Measurements from ENCODE around the gene HIP1R.

HIP1R gene

DNA sequence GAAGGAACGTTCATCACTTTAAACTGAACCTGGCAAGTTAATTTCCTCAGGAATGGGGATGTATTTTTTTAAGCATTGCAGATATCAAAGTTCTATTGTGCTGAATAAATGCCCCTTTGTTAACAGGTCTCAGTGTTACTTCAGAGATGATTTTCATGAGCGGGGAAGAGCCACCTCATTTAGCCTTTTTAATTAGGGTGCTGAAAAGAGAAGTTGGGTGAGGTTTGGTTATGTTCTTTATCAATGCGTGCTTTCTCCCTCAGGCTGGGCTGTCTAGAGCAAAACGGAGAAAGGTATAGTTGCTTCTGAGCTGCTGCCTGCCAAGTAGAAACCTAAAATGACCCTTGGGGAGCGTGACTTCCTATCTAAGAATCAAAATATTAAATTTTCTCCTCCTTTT, 8.0 kb upstream of the HIP1R start:
- TF ChIP-seq, protein P1, sequence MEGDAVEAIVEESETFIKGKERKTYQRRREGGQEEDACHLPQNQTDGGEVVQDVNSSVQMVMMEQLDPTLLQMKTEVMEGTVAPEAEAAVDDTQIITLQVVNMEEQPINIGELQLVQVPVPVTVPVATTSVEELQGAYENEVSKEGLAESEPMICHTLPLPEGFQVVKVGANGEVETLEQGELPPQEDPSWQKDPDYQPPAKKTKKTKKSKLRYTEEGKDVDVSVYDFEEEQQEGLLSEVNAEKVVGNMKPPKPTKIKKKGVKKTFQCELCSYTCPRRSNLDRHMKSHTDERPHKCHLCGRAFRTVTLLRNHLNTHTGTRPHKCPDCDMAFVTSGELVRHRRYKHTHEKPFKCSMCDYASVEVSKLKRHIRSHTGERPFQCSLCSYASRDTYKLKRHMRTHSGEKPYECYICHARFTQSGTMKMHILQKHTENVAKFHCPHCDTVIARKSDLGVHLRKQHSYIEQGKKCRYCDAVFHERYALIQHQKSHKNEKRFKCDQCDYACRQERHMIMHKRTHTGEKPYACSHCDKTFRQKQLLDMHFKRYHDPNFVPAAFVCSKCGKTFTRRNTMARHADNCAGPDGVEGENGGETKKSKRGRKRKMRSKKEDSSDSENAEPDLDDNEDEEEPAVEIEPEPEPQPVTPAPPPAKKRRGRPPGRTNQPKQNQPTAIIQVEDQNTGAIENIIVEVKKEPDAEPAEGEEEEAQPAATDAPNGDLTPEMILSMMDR (IDR thresholded peaks at IDR 0.05; ENCODE audit: low read depth, low read length), result no peak
- no peak overlapping the region for H3K4me3 ChIP-seq (ENCODE audit: low read depth, low read length)
- in situ Hi-C loops (cut with HindIII; ENCODE audit: low sequenced_read_pairs), result no loop called here
- DNase-seq (ENCODE audit: low read depth, low spot score), result no peak

GRCh38 chr12:122830517-122831214, 4.6 kb upstream of the HIP1R start:
- TF ChIP-seq, protein P1 (IDR thresholded peaks at IDR 0.05; ENCODE audit: low read depth, low read length), result no peak
- in situ Hi-C loops (cut with HindIII; ENCODE audit: low sequenced_read_pairs), result no loop called here
- H3K4me3 ChIP-seq (ENCODE audit: low read depth, low read length), result no peak overlapping the region
- DNase-seq (ENCODE audit: low read depth, low spot score), result peak; percentile 64

GRCh38 chr12:122834104-122834920, 945 bp upstream of the HIP1R start:
- TF ChIP-seq, protein P1 (IDR thresholded peaks at IDR 0.05; ENCODE audit: low read depth, low read length), result no peak
- DNase-seq (ENCODE audit: low read depth, low spot score), result peak; percentile 56
- H3K4me3 ChIP-seq (ENCODE audit: low read depth, low read length), result peak overlapping the region; percentile 62
- in situ Hi-C loops (cut with HindIII; ENCODE audit: low sequenced_read_pairs), result no loop called here

DNA sequence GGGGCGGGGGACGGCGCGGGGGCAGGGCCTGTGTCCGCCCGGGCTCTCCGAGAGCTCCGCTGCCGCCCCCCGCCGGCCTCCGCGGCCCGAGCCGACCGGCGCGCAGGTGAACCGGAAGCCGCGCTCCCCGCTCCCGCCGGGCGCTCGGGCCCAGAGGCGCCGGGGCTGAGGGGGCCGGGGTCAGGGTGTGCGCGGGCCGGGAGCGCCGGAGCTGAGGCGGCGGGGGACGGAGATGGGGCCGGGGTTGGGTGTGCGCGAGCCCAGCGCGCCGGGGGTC, 431 bp downstream of the HIP1R start:
- peak overlapping the region; percentile 62 for H3K4me3 ChIP-seq (ENCODE audit: low read depth, low read length)
- no peak for DNase-seq (ENCODE audit: low read depth, low spot score)
- in situ Hi-C loops (cut with HindIII; ENCODE audit: low sequenced_read_pairs), result no loop called here
- TF ChIP-seq, protein P1 (IDR thresholded peaks at IDR 0.05; ENCODE audit: low read depth, low read length), result no peak

GRCh38 chr12:122836027-122836921, 1.0 kb downstream of the HIP1R start:
- peak overlapping the region; percentile 62 for H3K4me3 ChIP-seq (ENCODE audit: low read depth, low read length)
- in situ Hi-C loops (cut with HindIII; ENCODE audit: low sequenced_read_pairs), result no loop called here
- DNase-seq (ENCODE audit: low read depth, low spot score), result no peak
- TF ChIP-seq, protein P1 (IDR thresholded peaks at IDR 0.05; ENCODE audit: low read depth, low read length), result no peak
